Keratinocyte (primary cell): ENCODE measurements around the gene SLFN11. TPM values are rescaled to one million over a fixed set of nuclear protein-coding genes. Genes with fewer than 3 reads are reported as not detected.
"Not testable (repeated sequence)": the region's sequence is repeated elsewhere in the genome, so short reads cannot be mapped to it uniquely, and the experiment has no call there.

ENCODE experiments used
- DNase-seq: peaks from one replicate; pipeline ENCODE4 v3.0.0-alpha.2; 2011; ENCODE audit warnings: low read depth, missing footprints, low spot score
- FAIRE-seq: peaks from 2 replicates; lab custom pipeline; 2011; peaks lifted over from hg19 to GRCh38; lab: Jason Lieb, UNC
- H2AFZ ChIP-seq: 2 replicates; pipeline ENCODE4 v1.6.0; 2012; ENCODE audit warnings: low read length, control low read depth, inconsistent platforms; ENCODE audit not compliant: control insufficient read depth
- H3K27ac ChIP-seq: 2 replicates; pipeline ENCODE4 v1.5.1; 2011; ENCODE audit warnings: low read length; ENCODE audit not compliant: control insufficient read depth, insufficient read depth
- H3K27me3 ChIP-seq: 3 replicates; pipeline ENCODE4 v1.6.0; 2011; ENCODE audit warnings: low read length; ENCODE audit not compliant: control insufficient read depth, insufficient read depth; ENCODE audit errors: extremely low read depth
- H3K36me3 ChIP-seq, 2 experiments: 2 replicates in 1 of 2; 3 replicates in 1 of 2; pipeline ENCODE4 v1.5.1; 2011; ENCODE audit warnings: low read length in 2 of 2, mild to moderate bottlenecking in 1 of 2; ENCODE audit not compliant: control insufficient read depth in 2 of 2, insufficient read depth in 2 of 2; ENCODE audit errors: extremely low read depth in 1 of 2
- H3K4me1 ChIP-seq: 3 replicates; pipeline ENCODE4 v1.5.1; 2011; ENCODE audit warnings: low read length; ENCODE audit not compliant: control insufficient read depth, insufficient read depth; ENCODE audit errors: extremely low read depth
- H3K4me2 ChIP-seq: 3 replicates; pipeline ENCODE4 v1.6.0; 2011; ENCODE audit warnings: low read depth, low read length; ENCODE audit not compliant: control insufficient read depth, insufficient read depth; ENCODE audit errors: extremely low read depth
- H3K4me3 ChIP-seq, 3 experiments: fragments of 200-600 bp in 1 of 3; sonication (generic) in 1 of 3; 2 replicates in 2 of 3; 3 replicates in 1 of 3; pipeline ENCODE4 v1.5.1; 2011 to 2016; ENCODE audit warnings: low read length in 3 of 3, mild to moderate bottlenecking in 3 of 3, control low read depth in 2 of 3, inconsistent platforms in 1 of 3, low read depth in 1 of 3, mixed read lengths in 1 of 3, mixed run types in 1 of 3, moderate library complexity in 1 of 3; ENCODE audit not compliant: control insufficient read depth in 2 of 3, insufficient read depth in 2 of 3; ENCODE audit errors: extremely low read depth in 1 of 3
- H3K79me2 ChIP-seq: 2 replicates; pipeline ENCODE4 v1.6.0; 2012; ENCODE audit warnings: low read length; ENCODE audit not compliant: control insufficient read depth, insufficient read depth
- H3K9ac ChIP-seq: 3 replicates; pipeline ENCODE4 v1.6.0; 2011; ENCODE audit warnings: low read length; ENCODE audit not compliant: control insufficient read depth, insufficient read depth; ENCODE audit errors: extremely low read depth
- H3K9me1 ChIP-seq: 3 replicates; pipeline ENCODE4 v1.6.0; 2011; ENCODE audit warnings: low read length; ENCODE audit not compliant: control insufficient read depth, insufficient read depth; ENCODE audit errors: extremely low read depth
- H3K9me3 ChIP-seq: 2 replicates; pipeline ENCODE4 v1.5.1; 2012; ENCODE audit warnings: low read depth, low read length; ENCODE audit not compliant: control insufficient read depth
- H4K20me1 ChIP-seq: 3 replicates; pipeline ENCODE4 v1.6.0; 2011; ENCODE audit warnings: low read length; ENCODE audit not compliant: control insufficient read depth, insufficient read depth; ENCODE audit errors: extremely low read depth
- CTCF ChIP-seq, 3 experiments: IDR thresholded peaks in 1 of 3; conservative IDR thresholded peaks in 1 of 3; optimal IDR thresholded peaks in 1 of 3; 2 replicates in 2 of 3; 3 replicates in 1 of 3; pipeline versions ENCODE3 to v1.5.1; 2011; ENCODE audit warnings: low read length in 3 of 3, mild to moderate bottlenecking in 3 of 3, moderate library complexity in 2 of 3, control low read depth in 1 of 3, inconsistent platforms in 1 of 3; ENCODE audit not compliant: insufficient read depth in 2 of 3; ENCODE audit errors: extremely low read depth in 1 of 3
- EZH2 ChIP-seq: IDR thresholded peaks from one replicate; pipeline ENCODE4 v1.6.1; 2012; ENCODE audit warnings: inconsistent platforms, mild to moderate bottlenecking, low read length, moderate library complexity
- dilution Hi-C: fragments of 300-500 bp; cut with MboI; formaldehyde crosslinking; loops from one replicate; pipeline ENCODE4 v1.7.0; 2020; ENCODE audit warnings: low sequenced_read_pairs; ENCODE audit not compliant: extremely low pct_ligation_motif_present
- polyA plus RNA-seq, 5 experiments: library from polyadenylated mRNA; depleted of rRNA in 3 of 5; stranded (reverse) in 3 of 5; stranded (forward) in 1 of 5; unstranded in 1 of 5; fragments of >200 nt; gene quantifications; 1 replicate in 1 of 5; 2 replicates in 3 of 5; 3 replicates in 1 of 5; pipeline versions ENCODE4 v1.2.1 to v1.2.3, GENCODE V29; 2011 to 2012; ENCODE audit warnings: missing spikeins in 2 of 5, low read depth in 1 of 5, low replicate concordance in 1 of 5

SLFN11 gene
- polyA plus RNA-seq, 1 donor (not counting 4 experiments of a cell fraction or from before 2014, with no cell fraction given): 3.5 TPM

- DNase-seq: peak; percentile 15
- Histone ChIP-seq H3K36me3 (no peaks in the 10 kb centered on the region), H3K4me1 (peaks cover 30% of the 10 kb centered on the region), H2AFZ (peak overlapping the region; percentile 58), H3K4me3 (no peak overlapping the region), H3K79me2 (no peaks in the 10 kb centered on the region), H3K4me2 (peak overlapping the region; percentile 27), H3K9ac (no peak overlapping the region), H3K9me3 (no peaks in the 10 kb centered on the region), H3K27me3 (no peaks in the 10 kb centered on the region), H4K20me1 (no peaks in the 10 kb centered on the region), H3K9me1 (no peaks in the 10 kb centered on the region), H3K27ac (no peak overlapping the region)
- TF ChIP-seq CTCF (optimal IDR thresholded peaks at IDR 0.05 in 1 of 3, IDR thresholded peaks at IDR 0.05 in 1 of 3, conservative IDR thresholded peaks at IDR 0.05 in 1 of 3; ENCODE audit: extremely low read depth in 1 of 3, insufficient read depth in 2 of 3, low read length in 3 of 3): peak; percentile 78 to 86 (median 81)
- no peak for TF ChIP-seq EZH2
- FAIRE-seq: peak; percentile 90
- dilution Hi-C loops: loop anchor here (10.0 kb wide), 1 partner anchor 212 kb away; no protein-coding TSS in a partner anchor
Measured at GRCh38 chr17:35312790-35313711, 60.4 kb downstream of the SLFN11 start.

GRCh38 chr17:35312346-35312745 lies 61.1 kb downstream of the SLFN11 start:
- H3K4me3 ChIP-seq: no peak overlapping the region
- no peak for TF ChIP-seq CTCF (optimal IDR thresholded peaks at IDR 0.05 in 1 of 3, IDR thresholded peaks at IDR 0.05 in 1 of 3, conservative IDR thresholded peaks at IDR 0.05 in 1 of 3; ENCODE audit: extremely low read depth in 1 of 3, insufficient read depth in 2 of 3, low read length in 3 of 3)
- no peak for TF ChIP-seq EZH2
- H3K9me3 ChIP-seq: no peaks in the 10 kb centered on the region
- H3K27me3 ChIP-seq: no peaks in the 10 kb centered on the region
- no peaks in the 10 kb centered on the region for H3K79me2 ChIP-seq
- DNase-seq (no peak), FAIRE-seq (no peak)
- peaks cover 30% of the 10 kb centered on the region for H3K4me1 ChIP-seq
- dilution Hi-C loops: loop anchor here (10.0 kb wide), 1 partner anchor 212 kb away; no protein-coding TSS in a partner anchor
- H3K4me2 ChIP-seq: no peak overlapping the region
- H3K27ac ChIP-seq: no peak overlapping the region
- H3K9me1 ChIP-seq: no peaks in the 10 kb centered on the region
- no peak overlapping the region for H3K9ac ChIP-seq
- no peak overlapping the region for H2AFZ ChIP-seq
- H4K20me1 ChIP-seq: no peaks in the 10 kb centered on the region
- H3K36me3 ChIP-seq: no peaks in the 10 kb centered on the region

GRCh38 chr17:35309345-35309744 lies 64.1 kb downstream of the SLFN11 start:
- H3K9ac ChIP-seq, H3K9me3 ChIP-seq, H3K36me3 ChIP-seq, H3K27ac ChIP-seq, H3K9me1 ChIP-seq, H3K27me3 ChIP-seq, H3K4me2 ChIP-seq, dilution Hi-C loops, FAIRE-seq, H3K79me2 ChIP-seq, H2AFZ ChIP-seq, DNase-seq, H4K20me1 ChIP-seq, H3K4me3 ChIP-seq: not testable (repeated sequence)
- peaks cover 14% of the 10 kb centered on the region for H3K4me1 ChIP-seq
